Activated CD4-positive, alpha-beta memory T cell treated with anti-CD3 and anti-CD28 coated beads for 36 hours (primary cell): ENCODE data around the gene PRUNE1. TPM values are rescaled to one million over a fixed set of nuclear protein-coding genes. Genes with fewer than 3 reads are reported as not detected.

Experiments
- CTCF ChIA-PET: fragments of 350-600 bp; sonication (Branson Sonifier 250); formaldehyde crosslinking; loops from one replicate; lab custom pipeline; 2021; ENCODE audit warnings: antibody characterized with exemption, inconsistent platforms; lab: Charles Lee
- POLR2A ChIA-PET: fragments of 350-600 bp; sonication (Branson Sonifier 250); formaldehyde crosslinking; loops from one replicate; lab custom pipeline; 2021; ENCODE audit warnings: antibody characterized with exemption; lab: Charles Lee
- DNase-seq: peaks from one replicate; pipeline ENCODE4 v3.0.0-alpha.2; 2020
- H3K27ac Mint-ChIP-seq: one replicate; pipeline ENCODE4 v1.8.0; 2021; ENCODE audit warnings: mixed read lengths
- H3K27me3 Mint-ChIP-seq: one replicate; pipeline ENCODE4 v1.8.0; 2021; ENCODE audit warnings: mixed read lengths
- H3K36me3 Mint-ChIP-seq: one replicate; pipeline ENCODE4 v1.8.0; 2021; ENCODE audit warnings: mixed read lengths
- H3K4me1 Mint-ChIP-seq: one replicate; pipeline ENCODE4 v1.8.0; 2021; ENCODE audit warnings: low read depth, mixed read lengths
- H3K4me3 Mint-ChIP-seq: one replicate; pipeline ENCODE4 v1.8.0; 2021; ENCODE audit warnings: mild to moderate bottlenecking, mixed read lengths
- H3K9me3 Mint-ChIP-seq: one replicate; pipeline ENCODE4 v1.8.0; 2021; ENCODE audit warnings: mixed read lengths
- intact Hi-C: fragments of 100-400 bp; cut with micrococcal nuclease; formaldehyde crosslinking; loops from one replicate; pipeline ENCODE4 v1.15.1; 2023
- total RNA-seq, 2 experiments: library from RNA; stranded (reverse); gene quantifications; one replicate each; pipeline ENCODE4 v1.2.3, GENCODE V29; 2021

Gene PRUNE1
- total RNA-seq, 2 experiments from 2014 or later: 12.5 to 17.5 TPM

DNA sequence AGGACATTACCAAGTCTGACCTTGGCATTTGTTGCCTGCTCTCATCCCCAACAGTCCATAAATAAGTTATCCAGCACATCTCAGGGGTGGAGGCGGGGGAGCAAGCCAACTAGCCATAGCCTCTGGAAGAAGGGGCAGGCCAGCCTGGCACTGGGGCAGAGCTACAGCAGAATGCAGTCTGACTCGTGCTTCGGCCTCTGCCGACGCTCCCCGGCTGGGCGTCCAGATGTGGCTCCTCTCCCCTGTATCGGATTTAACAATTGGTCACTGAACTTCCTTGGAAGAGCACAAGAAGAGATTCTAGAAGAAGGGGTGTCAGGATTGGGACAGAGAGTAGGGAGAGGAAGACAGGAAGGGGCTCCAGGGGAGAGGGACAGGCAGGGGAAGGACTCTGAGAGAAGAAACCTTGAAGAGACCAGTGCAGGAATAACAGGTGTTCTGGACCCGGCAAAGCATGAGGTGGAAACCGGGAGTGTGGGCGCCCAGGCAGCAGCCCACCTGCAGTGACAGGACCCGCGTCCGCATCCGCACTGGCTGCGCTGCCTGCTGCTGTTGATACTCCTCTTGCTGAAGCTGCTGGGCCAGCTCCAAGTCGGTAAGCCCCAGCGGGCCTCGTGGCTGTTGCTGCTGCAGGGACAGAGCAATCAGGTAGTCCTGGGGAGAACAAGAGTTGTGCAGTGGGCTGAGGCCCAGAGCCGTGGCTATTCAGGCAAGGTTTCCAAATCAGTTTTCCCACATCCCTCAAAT lies 10.9 kb upstream of the PRUNE1 start:
- H3K27ac Mint-ChIP-seq: no peak overlapping the region
- intact Hi-C loops: loop anchor here (2.0 kb wide), 1 partner anchor 18 kb away; no protein-coding TSS in a partner anchor

DNA sequence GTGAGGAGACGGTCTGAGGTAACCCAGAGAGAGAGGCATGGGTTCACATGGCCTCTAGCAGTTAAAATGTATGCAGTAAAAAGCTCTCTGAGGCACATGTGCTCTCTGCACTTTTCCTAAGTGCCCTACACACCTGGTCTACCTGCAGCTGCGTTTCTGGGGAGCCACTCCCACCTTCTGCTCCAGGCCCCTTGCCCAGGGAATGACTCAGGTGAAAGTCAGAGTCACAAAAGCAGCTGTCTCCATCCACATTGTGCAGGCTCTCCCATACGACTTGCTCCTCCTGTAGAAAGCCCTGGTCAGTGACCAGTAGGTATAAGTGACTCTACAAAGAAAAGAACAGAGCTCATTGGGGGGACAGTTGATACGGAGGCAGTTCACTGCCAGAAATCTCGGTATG lies 10.3 kb upstream of the PRUNE1 start:
- no peak for DNase-seq
- POLR2A ChIA-PET: no interaction called here

More for the DNA sequence above, 10.9 kb upstream of the PRUNE1 start:
- ChIA-PET CTCF (interaction anchor here (1.1 to 14.0 kb wide), 7 partner anchors 8 to 40 kb away, joined by 3 to 222 read pairs (median 10); partner anchors contain the start of genes ANXA9, CERS2 and MINDY1), POLR2A (no interaction called here)
- no peaks in the 10 kb centered on the region for H3K9me3 Mint-ChIP-seq
- no peak for DNase-seq
- peaks cover 31% of the 10 kb centered on the region for H3K4me1 Mint-ChIP-seq
- peaks cover 11% of the 10 kb centered on the region for H3K36me3 Mint-ChIP-seq
- H3K4me3 Mint-ChIP-seq: no peak overlapping the region
- no peaks in the 10 kb centered on the region for H3K27me3 Mint-ChIP-seq

DNA sequence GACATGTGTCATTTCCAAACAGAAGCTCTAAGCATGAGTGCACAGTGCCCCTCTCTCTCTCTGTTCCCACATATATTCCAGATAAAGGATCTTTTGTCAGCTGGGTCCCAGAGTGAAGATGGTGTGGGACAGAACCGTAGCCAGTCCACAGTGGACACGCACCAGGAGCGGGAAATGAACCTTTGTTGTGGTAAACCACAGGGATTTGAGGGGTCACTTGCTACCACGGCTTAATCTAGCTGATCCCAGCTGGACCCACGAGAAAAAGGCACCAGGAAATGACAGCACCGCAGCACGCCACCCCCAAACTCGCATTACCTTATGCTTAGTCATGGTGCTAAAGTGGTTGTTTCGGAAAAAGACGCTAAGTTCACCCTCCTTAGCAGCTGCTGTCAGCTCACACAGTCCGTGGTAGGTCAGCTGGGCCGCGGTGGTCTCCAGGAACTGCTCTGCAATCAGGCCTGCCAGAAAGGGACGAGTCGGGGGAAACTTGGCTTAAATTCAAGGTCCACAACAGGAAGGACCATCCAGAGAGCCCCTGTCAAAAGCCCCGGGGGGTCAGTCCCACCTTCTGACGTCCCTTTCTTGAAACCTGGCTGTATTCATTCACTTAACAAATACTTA lies 9.1 kb upstream of the PRUNE1 start:
- no peaks in the 10 kb centered on the region for H3K9me3 Mint-ChIP-seq
- DNase-seq: peak; percentile 47
- intact Hi-C loops: no loop called here

More for the DNA sequence above, 10.3 kb upstream of the PRUNE1 start:
- H3K9me3 Mint-ChIP-seq: no peaks in the 10 kb centered on the region
- peaks cover 37% of the 10 kb centered on the region for H3K4me1 Mint-ChIP-seq
- intact Hi-C loops: loop anchor here (2.0 kb wide), 1 partner anchor 19 kb away; no protein-coding TSS in a partner anchor
- H3K4me3 Mint-ChIP-seq: no peak overlapping the region
- no peak overlapping the region for H3K27ac Mint-ChIP-seq
- H3K27me3 Mint-ChIP-seq: no peaks in the 10 kb centered on the region
- peaks cover 13% of the 10 kb centered on the region for H3K36me3 Mint-ChIP-seq
- CTCF ChIA-PET: interaction anchor here (1.4 to 14.0 kb wide), 3 partner anchors 8 to 20 kb away, joined by 7 to 222 read pairs (median 10); partner anchors contain the start of genes ANXA9, CERS2 and MINDY1

DNA sequence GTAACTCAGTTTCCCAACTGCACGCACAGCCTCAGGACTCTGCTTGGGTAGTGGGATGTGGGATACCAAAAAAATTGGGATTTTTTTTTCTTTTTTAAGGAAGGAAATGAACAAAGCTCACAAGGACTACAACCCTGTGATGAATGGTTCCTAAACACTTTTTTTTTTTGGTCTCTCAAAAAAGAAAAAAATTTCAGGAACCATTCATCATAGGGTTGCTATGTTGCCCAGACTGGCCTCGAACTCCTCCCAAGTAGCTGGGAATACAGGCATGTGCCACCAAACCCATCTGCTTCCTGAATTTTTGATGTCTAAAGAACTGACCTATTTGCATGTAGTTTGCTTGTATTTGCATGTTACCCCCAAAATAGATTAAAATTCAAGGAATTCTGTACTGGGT lies 8.3 kb upstream of the PRUNE1 start:
- ChIA-PET CTCF (interaction anchor here (0.6 to 14.0 kb wide), 2 partner anchors 22 to 439 kb away, joined by 3 to 222 read pairs; partner anchors contain the start of genes ANXA9 and CERS2), POLR2A (no interaction called here)
- Mint-ChIP-seq H3K27me3 (no peaks in the 10 kb centered on the region), H3K27ac (no peak overlapping the region), H3K9me3 (no peaks in the 10 kb centered on the region), H3K4me1 (peaks cover 52% of the 10 kb centered on the region), H3K4me3 (no peak overlapping the region), H3K36me3 (peaks cover 13% of the 10 kb centered on the region)
- DNase-seq: no peak
- intact Hi-C loops: no loop called here

More for the DNA sequence above, 9.1 kb upstream of the PRUNE1 start:
- Mint-ChIP-seq H3K27me3 (no peaks in the 10 kb centered on the region), H3K4me3 (no peak overlapping the region), H3K36me3 (peaks cover 13% of the 10 kb centered on the region), H3K4me1 (peaks cover 47% of the 10 kb centered on the region), H3K27ac (peak overlapping the region; percentile 20)
- ChIA-PET CTCF (interaction anchor here (1.1 to 14.0 kb wide), 3 partner anchors 14 to 33 kb away, joined by 4 to 222 read pairs (median 7); partner anchors contain the start of genes ANXA9 and CERS2), POLR2A (interaction anchor here (0.5 kb wide), 1 partner anchor 23 kb away, joined by 3 read pairs; no protein-coding TSS in a partner anchor)

DNA sequence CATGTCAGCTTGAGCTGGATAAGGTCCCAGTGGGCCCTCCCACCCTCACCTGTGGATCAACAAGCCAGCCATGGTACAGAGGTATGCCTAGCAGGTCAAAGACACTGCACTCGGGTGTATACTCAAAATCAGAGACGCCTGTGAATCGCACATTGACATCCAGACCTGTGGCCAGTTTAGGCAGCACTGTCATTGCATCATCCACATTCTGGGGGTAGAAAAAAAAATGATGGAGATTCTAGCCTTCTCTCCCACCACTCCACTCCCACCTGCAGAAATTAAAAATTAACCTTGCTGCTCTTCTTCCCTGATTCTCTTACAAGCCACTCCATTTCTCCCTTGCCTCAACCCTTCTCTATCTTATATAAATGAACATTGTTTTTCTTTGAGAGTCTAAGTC lies 7.8 kb upstream of the PRUNE1 start:
- peaks cover 13% of the 10 kb centered on the region for H3K36me3 Mint-ChIP-seq
- intact Hi-C loops: no loop called here
- DNase-seq: no peak
- no peaks in the 10 kb centered on the region for H3K9me3 Mint-ChIP-seq
- peaks cover 54% of the 10 kb centered on the region for H3K4me1 Mint-ChIP-seq
- no peak overlapping the region for H3K4me3 Mint-ChIP-seq
- peak overlapping the region; percentile 16 for H3K27ac Mint-ChIP-seq
- no peaks in the 10 kb centered on the region for H3K27me3 Mint-ChIP-seq
- POLR2A ChIA-PET: interaction anchor here (0.7 kb wide), 1 partner anchor 54 kb away, joined by 3 read pairs; no protein-coding TSS in a partner anchor
- CTCF ChIA-PET: interaction anchor here (14.0 kb wide), 1 partner anchor 23 kb away, joined by 222 read pairs; the partner anchor contains the start of genes ANXA9 and CERS2

DNA sequence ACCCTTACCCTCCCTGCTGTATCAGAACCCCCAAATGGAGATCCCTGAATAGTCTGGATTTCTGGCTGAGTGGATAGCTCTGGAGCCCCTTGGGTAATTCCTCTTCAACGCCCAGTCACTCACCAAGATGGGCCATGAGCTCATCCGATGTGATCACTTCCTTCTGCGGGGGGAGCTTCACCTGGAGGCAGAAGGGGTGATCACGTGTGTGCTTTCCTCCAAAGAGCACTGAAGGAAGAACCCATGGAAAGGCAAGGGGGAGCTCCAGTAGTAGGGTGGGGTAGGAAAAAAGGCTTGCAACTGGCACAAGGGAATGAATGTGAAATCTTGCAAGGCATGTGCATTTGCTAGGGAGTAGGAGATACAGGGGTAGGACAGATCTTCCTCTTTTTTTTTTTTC lies 6.6 kb upstream of the PRUNE1 start:
- no peaks in the 10 kb centered on the region for H3K9me3 Mint-ChIP-seq
- POLR2A ChIA-PET: interaction anchor here (1.1 kb wide), 1 partner anchor 237 kb away, joined by 3 read pairs; no protein-coding TSS in a partner anchor

DNA sequence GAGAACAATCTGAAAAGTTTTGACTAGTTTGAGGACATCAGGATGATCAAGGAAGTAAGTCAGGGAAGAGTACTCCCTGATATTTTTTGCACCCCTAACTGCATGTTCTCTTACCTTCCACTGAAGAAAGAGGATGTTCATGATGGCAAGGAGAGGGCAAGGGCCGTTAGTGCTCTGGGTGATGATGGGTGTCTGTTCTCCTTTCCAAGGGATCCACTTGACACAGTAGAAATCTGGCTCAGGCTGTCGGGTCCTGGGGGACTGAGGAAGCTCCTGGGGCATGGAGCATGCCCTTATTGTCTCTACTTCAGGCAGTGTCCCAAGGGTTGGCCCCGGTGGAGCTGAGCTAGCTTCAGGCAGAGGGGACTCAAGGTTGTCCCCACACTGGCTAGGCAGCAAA lies 6.2 kb upstream of the PRUNE1 start:
- CTCF ChIA-PET: interaction anchor here (1.2 to 14.0 kb wide), 2 partner anchors 10 to 24 kb away, joined by 3 to 222 read pairs; partner anchors contain the start of genes ANXA9 and CERS2
- no peak overlapping the region for H3K4me3 Mint-ChIP-seq
- H3K4me1 Mint-ChIP-seq: peaks cover 63% of the 10 kb centered on the region
- no peaks in the 10 kb centered on the region for H3K9me3 Mint-ChIP-seq
- peaks cover 11% of the 10 kb centered on the region for H3K36me3 Mint-ChIP-seq
- POLR2A ChIA-PET: interaction anchor here (1.1 kb wide), 1 partner anchor 238 kb away, joined by 3 read pairs; no protein-coding TSS in a partner anchor
- peak overlapping the region; percentile 18 for H3K27ac Mint-ChIP-seq
- no peaks in the 10 kb centered on the region for H3K27me3 Mint-ChIP-seq
- intact Hi-C loops: no loop called here
- DNase-seq: no peak

More for the DNA sequence above, 6.6 kb upstream of the PRUNE1 start:
- H3K27ac Mint-ChIP-seq: no peak overlapping the region
- CTCF ChIA-PET: interaction anchor here (14.0 kb wide), 1 partner anchor 24 kb away, joined by 222 read pairs; the partner anchor contains the start of genes ANXA9 and CERS2
- DNase-seq: no peak
- H3K4me1 Mint-ChIP-seq: peaks cover 58% of the 10 kb centered on the region
- no peak overlapping the region for H3K4me3 Mint-ChIP-seq
- peaks cover 13% of the 10 kb centered on the region for H3K36me3 Mint-ChIP-seq
- intact Hi-C loops: no loop called here
- no peaks in the 10 kb centered on the region for H3K27me3 Mint-ChIP-seq

DNA sequence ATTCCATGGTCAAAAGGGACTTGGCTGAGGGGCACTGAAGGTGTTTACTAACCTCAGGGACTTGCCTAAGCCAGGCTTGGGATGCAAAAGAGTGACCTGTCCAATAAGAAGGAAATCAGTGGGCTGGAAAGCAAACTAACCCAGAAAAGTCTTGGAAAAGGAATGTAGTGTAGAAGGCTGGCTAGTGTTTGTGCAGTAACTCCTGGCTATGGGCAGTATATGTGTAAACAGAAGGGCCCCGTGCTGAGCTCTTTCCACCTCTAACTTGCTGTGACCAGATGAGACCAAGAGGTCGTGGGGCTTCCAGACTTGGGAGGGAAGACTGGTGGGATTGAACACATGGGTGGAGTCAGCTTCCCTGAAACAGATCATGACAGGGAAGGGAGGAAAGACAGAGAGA lies 5.6 kb upstream of the PRUNE1 start:
- CTCF ChIA-PET: interaction anchor here (0.9 to 14.0 kb wide), 3 partner anchors 9 to 442 kb away, joined by 3 to 222 read pairs (median 3); partner anchors contain the start of genes ANXA9 and CERS2
- peaks cover 69% of the 10 kb centered on the region for H3K4me1 Mint-ChIP-seq
- intact Hi-C loops: no loop called here
- H3K36me3 Mint-ChIP-seq: peaks cover 8% of the 10 kb centered on the region
- H3K27ac Mint-ChIP-seq: peak overlapping the region; percentile 97
- no peaks in the 10 kb centered on the region for H3K9me3 Mint-ChIP-seq
- no peaks in the 10 kb centered on the region for H3K27me3 Mint-ChIP-seq
- peak overlapping the region; percentile 27 for H3K4me3 Mint-ChIP-seq
- DNase-seq: no peak
- POLR2A ChIA-PET: no interaction called here

DNA sequence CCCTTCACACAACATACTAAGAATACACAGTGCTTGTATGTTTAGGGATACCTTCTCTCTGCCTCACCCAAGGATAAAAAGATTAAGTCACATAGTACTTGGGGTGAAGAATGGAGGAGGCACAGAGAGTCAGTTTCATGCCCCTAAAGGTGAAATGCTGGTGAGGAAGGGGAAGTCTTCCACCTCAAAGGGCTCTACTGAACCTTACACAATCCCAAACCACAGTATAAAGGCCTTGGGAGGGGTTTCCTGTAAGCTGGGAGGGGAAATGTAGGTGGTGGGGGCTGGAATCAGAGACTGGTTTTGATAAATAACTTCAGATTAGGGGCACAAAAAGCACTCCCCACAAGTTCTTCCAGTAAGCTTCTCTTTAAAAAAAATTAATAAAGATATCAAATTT lies 5.1 kb upstream of the PRUNE1 start:
- peak overlapping the region; percentile 27 for H3K4me3 Mint-ChIP-seq
- peaks cover 73% of the 10 kb centered on the region for H3K4me1 Mint-ChIP-seq
- peaks cover 8% of the 10 kb centered on the region for H3K36me3 Mint-ChIP-seq
- ChIA-PET POLR2A (no interaction called here), CTCF (interaction anchor here (0.6 to 14.0 kb wide), 6 partner anchors 8 to 442 kb away, joined by 3 to 222 read pairs (median 4); partner anchors contain the start of genes ANXA9 and CERS2)
- no peaks in the 10 kb centered on the region for H3K27me3 Mint-ChIP-seq
- no peaks in the 10 kb centered on the region for H3K9me3 Mint-ChIP-seq
- peak overlapping the region; percentile 97 for H3K27ac Mint-ChIP-seq
- DNase-seq: no peak
- intact Hi-C loops: no loop called here

DNA sequence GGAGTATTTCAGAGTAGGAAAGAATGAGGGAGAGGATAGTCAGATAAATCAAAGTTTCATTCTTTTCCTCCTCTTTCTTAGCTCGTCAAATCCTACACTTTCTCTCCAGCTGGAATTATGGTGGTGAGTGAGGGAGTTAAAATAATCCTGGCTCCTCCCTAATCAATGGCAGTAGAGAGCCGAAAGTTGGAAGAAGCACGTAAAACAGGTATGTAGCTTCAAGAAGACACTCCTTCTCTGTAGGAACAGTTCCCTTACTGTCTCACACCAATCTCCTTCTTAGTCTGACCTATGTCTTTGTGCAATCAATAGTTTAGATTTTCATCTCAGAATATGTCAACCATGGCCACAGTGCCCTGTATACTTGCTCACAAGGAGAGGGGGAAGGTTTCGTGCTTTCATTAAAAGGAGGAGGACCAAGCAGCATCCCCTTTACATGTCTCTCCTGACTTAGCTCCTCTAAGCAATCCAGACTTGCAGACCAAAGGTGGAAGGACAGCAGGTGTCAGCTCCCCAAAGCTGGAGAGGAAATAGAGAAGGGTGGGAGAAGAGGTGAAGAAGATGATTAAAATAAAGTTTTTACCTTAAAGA lies 2.4 kb upstream of the PRUNE1 start:
- peaks cover 9% of the 10 kb centered on the region for H3K36me3 Mint-ChIP-seq
- peaks cover 78% of the 10 kb centered on the region for H3K4me1 Mint-ChIP-seq
- POLR2A ChIA-PET: interaction anchor here (0.5 to 2.9 kb wide), 7 partner anchors 10 to 640 kb away, joined by 3 to 17 read pairs (median 3); partner anchors contain the start of genes CDC42SE1 and CERS2
- peak overlapping the region; percentile 99 for H3K4me3 Mint-ChIP-seq
- intact Hi-C loops: loop anchor here (1.0 to 5.0 kb wide), 4 partner anchors 275 to 639 kb away; partner anchors contain the start of gene ENSA
- H3K27ac Mint-ChIP-seq: peak overlapping the region; percentile 97
- no peaks in the 10 kb centered on the region for H3K9me3 Mint-ChIP-seq
- CTCF ChIA-PET: interaction anchor here (0.6 to 14.0 kb wide), 13 partner anchors 8 to 166 kb away, joined by 3 to 222 read pairs (median 5); partner anchors contain the start of genes ANXA9, C1orf56 and CERS2
- H3K27me3 Mint-ChIP-seq: no peaks in the 10 kb centered on the region
- DNase-seq: no peak
